Effector CD8-positive, alpha-beta T cell (primary cell): Measurements from ENCODE around the gene TMEM232.
"Not testable (repeated sequence)": the region's sequence is repeated elsewhere in the genome, so short reads cannot be mapped to it uniquely, and the experiment has no call there.

Source experiments
- DNase-seq: peaks from one replicate; lab custom pipeline; 2025; lab: John Stamatoyannopoulos, UW
- total RNA-seq, 4 experiments: gene quantifications; one replicate each; lab custom pipeline; 2026; lab: John Stamatoyannopoulos, UW

Gene TMEM232
- 0.18 to 1.6 (median 1.4) reads per million in 4 experiments for total RNA-seq

DNA sequence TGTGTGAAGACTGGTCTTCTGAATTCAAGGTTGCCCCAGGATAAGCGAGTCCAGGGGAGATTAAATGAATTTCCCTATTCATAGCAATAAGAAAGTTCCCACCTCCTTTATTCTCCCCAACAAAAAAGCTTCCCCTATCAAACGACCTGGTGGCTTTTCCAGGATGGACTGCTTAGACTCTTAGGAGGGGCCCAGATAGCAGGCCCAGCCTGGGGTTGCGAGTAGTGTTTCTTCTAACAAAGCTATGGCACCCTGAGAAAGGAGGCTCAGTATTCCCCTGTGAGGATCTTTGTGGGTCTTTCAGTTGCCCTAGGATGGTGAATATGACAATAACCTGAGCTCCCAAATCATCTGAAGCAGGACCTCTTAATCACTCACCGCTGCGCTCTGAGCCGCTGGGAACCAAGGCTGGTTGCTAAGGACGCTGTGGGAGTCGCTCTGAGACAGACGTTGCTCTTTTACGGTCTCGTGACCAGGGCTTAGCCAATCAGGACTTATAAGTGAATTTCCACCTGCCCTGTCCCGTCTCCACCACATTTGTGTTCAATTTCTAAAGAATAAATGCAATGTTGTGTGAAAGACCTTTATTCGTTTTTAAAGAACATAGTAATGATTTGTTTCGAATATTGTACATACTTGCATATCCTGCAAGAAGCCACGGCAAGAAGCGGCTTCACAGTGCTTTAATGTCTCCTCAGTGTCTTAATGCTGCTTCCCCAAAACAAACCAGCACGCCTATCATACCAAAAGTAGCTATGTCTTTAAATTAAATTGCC is at the start of gene TMEM232:
TSS of gene TMEM232 (minus strand) at position 423 of the 776 bp plus-strand sequence. CDS start 59,319 bp downstream, outside the sequence.
- peak; percentile 60 for DNase-seq

DNA sequence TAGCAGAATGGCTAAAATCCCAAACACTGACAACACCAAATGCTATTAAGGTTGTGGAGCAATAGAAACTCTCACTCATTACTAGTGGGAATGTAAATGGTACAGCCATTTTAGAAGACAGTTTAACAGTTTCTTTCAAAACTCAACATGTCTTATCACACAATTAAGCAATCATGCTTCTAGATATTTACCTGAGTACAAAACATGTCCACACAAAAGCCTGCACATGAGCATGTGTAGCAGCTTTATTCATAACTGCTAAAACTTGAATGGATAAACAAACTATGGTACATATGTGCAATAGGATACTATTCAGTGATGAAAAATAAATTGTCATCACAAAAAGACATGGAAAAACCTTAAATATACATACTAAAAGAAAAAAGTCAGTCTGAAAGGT is 43.8 kb upstream of the TMEM232 start:
- DNase-seq: no peak

GRCh38 chr5:110769000-110769681 is 42.7 kb upstream of the TMEM232 start:
- no peak for DNase-seq

DNA sequence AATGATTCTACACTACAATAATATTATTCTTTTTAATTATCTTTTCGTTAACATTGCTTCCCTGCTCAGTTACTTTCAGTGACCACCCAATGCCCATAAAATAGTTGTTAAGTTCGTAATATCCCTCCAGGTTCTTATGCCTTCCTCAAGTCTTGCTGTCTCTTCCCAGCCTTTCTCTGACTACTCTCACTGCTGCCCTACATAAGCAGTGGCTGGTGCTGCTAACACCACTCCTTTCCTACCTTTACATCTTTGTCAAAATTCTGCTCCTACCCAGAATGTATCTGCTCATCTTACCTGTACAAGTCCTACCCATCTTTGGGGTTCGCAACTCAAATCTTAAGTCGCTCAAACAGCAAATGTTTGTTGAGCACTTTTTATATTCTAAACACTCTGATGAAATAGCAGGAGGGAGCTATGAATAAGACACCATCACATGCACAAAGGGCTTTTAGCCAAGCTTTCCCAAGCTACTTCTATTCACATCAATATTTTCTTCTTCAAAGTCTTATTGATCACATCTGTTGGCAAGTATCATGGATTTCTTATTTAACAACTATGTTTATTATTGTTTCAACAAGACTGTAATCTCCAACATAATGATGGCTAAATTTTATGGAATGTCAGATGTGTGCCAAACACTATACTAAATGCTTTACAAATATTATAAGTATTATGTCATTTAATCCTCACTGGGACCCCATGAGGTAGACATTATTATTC is 41.8 kb upstream of the TMEM232 start:
- no peak for DNase-seq

DNA sequence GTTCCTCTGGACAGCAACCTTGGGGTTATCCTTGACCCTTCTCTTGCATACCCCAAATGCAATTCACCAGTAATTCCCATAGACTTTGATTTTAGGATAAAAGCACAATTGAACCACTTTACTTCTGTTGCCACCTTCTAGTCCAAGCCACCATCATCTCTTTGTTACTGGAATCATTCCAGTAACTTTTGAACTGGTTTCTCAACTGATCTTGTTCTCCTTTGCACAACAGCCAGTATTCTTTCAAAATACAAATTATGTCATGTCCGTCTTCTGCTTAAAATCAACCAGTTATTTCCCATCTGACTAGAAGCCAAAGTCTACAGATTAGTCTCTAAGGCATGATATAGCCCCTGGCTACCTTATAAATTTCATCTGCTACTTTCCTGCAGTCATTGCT is 33.7 kb upstream of the TMEM232 start:
- DNase-seq: no peak

- DNase-seq: no peak
These were observed 30.8 kb upstream of the TMEM232 start for GRCh38 chr5:110757118-110757729.

- DNase-seq: no peak
These were observed 27.7 kb upstream of the TMEM232 start for GRCh38 chr5:110754181-110754580.

- no peak for DNase-seq
These were observed 27.1 kb upstream of the TMEM232 start for GRCh38 chr5:110753600-110753999.

DNA sequence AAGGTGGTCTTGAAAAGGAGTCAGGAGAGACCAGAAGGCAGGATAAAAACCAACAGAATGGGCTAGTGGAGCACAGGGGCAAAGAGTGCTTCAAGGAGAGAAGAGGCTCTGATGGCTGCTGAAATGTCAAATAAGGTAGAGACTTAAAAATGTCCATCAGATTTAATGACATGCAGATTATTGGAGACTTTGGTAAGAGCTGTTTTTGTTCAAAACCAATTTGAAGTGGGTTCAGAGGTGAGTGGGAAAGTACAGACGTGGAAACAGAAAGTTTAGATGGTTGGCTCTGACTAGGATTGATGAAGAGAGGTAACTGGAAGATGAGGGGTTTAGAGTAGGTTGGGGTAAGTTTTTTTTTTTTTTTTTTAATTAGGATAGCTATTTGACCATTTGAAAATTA is 26.5 kb upstream of the TMEM232 start:
- DNase-seq: no peak

DNA sequence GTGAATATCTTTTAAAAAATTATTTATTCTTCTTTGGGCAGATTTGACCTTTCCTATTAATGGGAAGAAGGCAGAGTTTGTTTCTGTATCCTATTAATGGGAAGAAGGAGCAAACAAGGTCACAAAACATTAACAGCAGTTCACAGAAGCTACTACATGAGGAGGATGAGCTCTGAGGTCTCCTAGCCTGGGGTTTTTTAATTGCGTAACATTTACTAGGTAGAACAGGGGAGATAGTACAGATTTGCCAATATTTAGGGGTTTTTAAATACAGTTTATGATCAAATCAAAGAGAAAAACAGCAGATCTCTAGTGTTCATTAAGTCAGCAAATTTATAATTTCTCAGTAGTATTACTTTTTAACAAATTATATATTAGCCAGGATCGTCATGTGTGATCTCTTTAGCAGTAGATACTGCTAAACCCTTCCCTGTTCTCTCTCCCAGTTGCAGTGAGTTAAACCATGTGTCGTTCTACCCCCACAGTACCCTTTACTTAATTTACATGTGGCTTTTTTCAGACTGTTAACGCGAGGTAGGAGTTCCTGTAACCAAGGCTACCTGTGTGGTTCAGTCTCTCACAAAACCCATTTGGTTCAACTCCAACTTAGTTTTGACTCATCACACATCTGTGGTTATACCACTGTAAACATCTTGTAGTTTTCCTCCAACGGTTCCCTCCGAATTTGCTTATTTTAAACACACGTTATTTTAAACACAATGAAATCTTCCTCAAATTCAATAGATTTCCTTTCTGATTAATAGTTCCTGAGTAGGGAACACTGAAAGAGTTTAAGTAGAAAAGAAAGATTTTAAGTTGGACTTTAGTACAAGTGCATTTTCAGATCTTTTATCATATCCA is 25.7 kb upstream of the TMEM232 start:
- DNase-seq: no peak

GRCh38 chr5:110738812-110739651 is 12.6 kb upstream of the TMEM232 start, which contains the start of gene SLC25A46:
Gene SLC25A46 (plus strand): TSS chr5:110739007. CDS start chr5:110739120, 113 bp downstream.
- peak; percentile 81 for DNase-seq

GRCh38 chr5:110738503-110738811 is 12.0 kb upstream of the TMEM232 start:
- DNase-seq: peak; percentile 67

DNA sequence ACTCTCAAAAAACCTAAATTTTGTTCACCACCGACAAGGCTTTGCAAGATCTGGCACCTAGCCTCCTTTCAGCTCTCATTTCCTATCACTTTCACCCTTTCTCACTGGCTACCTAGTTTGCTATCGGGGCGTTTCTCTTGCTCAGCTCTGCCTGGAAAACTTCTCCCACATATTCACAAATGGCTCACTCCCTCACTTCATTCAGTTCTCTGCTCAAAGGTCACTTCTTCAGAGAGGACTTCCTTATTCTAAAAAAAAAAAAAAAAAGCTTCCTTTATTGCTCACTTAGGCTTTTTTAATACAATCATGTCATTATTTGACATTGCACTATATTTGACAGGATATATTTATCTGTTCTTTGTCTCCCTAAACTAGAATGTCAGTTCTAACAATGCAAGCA is 10.3 kb upstream of the TMEM232 start:
- no peak for DNase-seq

- DNase-seq: no peak
These were observed 9.1 kb upstream of the TMEM232 start for GRCh38 chr5:110735556-110735955.

- DNase-seq: no peak
These were observed 7.6 kb upstream of the TMEM232 start for GRCh38 chr5:110734101-110734500.

- not testable (repeated sequence) for DNase-seq
These were observed 5.0 kb upstream of the TMEM232 start for GRCh38 chr5:110731499-110731898.

- no peak for DNase-seq
These were observed 499 bp upstream of the TMEM232 start for GRCh38 chr5:110727025-110727314.

DNA sequence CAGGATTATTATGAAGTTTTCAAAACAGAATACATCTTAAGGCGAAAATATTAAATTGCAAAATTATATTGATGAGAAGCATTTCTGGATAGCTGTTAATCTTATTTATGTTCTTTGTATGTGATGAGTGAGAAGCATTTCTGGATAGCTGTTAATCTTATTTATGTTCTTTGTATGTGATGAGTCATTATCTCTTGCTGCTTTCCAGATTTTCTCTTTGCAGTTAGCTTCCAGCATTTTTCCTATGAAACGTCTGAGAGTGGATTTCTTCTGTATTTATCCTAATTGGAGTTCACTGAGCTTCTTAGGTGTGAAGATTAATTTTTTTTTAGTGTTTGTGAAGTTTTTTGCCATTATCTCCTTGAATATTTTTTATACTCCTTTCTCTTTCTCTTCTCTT is 8.2 kb downstream of the TMEM232 start:
- DNase-seq: no peak

DNA sequence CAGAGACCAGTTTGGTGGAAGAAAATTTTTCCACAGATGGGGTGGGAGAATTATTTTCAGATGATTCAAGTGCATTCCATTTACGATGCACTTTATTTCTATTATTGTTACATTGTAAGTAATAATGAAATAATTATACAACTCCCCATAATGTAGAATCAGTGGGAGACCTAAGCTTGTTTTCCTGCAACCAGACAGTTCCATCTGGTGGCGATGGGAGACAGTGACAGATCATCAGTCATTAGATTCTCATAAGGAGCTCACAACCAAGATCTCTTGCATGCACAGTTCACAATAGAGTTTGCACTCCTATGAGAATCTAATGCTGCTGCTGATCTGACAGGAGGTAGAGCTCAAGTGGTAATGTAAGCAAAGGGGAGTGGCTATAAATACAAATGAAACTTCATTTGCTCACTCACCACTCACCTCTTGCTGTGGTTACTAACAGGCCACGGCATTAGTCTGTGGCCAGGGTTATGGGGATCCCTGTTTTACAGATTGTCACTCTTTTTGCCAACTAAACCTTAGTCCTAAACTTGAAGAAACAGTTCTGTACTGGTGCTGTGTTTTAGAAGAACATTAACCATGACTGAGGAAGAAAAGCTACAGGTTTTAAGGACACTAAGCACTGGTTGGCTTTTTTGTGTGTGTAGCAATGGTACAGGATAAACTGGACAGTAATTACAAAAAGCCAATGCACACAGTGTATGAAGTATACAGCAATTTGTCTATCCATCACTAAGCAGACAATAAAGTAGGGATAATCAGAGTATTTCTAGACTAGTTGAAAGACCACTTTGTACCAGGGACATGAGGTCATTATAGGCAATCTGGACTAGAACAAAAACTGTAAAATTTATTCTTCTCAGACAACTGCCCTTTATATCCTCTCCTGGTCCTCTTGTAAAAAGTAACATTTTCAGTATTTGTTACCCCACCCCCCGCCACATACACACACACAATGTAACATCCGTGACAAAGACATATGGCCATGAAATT is 9.9 kb downstream of the TMEM232 start:
- DNase-seq: no peak
